ENCODE measurements around the gene BCAN.
A peak's percentile ranks its signal among the peaks of the same experiment; 100 is the strongest.
"Not testable (repeated sequence)": the region's sequence is repeated elsewhere in the genome, so short reads cannot be mapped to it uniquely, and the experiment has no call there.

The BCAN gene

GRCh38 chr1:156616463-156616862 lies 25.5 kb upstream of the BCAN start:
- DNase-seq = no peak

GRCh38 chr1:156618853-156619581 lies 22.9 kb upstream of the BCAN start, which contains the start of gene HAPLN2:
HAPLN2 (plus strand) TSS chr1:156619415; CDS start chr1:156623491, 4,076 bp downstream.
- no peak for DNase-seq

- DNase-seq = no peak
Observed at GRCh38 chr1:156619582-156619955, 22.3 kb upstream of the BCAN start.

GRCh38 chr1:156622581-156623297 lies 19.2 kb upstream of the BCAN start:
- DNase-seq = no peak

- DNase-seq = peak in 1 of 5 experiments; percentile 42
Observed at GRCh38 chr1:156623946-156624813, 17.7 kb upstream of the BCAN start.

- no peak for DNase-seq
Observed at GRCh38 chr1:156624814-156625435, 17.0 kb upstream of the BCAN start.

- peak; percentile 43 to 55 (median 46) for DNase-seq
Observed at GRCh38 chr1:156625436-156626078, 16.4 kb upstream of the BCAN start.

GRCh38 chr1:156626079-156626438 lies 15.9 kb upstream of the BCAN start:
- DNase-seq = no peak

GRCh38 chr1:156627313-156627880 lies 14.5 kb upstream of the BCAN start:
- DNase-seq = no peak

- DNase-seq = no peak
Observed at GRCh38 chr1:156629823-156630449, 12.0 kb upstream of the BCAN start.

GRCh38 chr1:156631152-156631551 lies 10.8 kb upstream of the BCAN start:
- not testable (repeated sequence) for DNase-seq

- no peak for DNase-seq
Observed at GRCh38 chr1:156632355-156632754, 9.6 kb upstream of the BCAN start.

- DNase-seq = no peak
Observed at GRCh38 chr1:156638189-156638985, 3.5 kb upstream of the BCAN start.

- DNase-seq = no peak
Observed at GRCh38 chr1:156639601-156640101, 2.3 kb upstream of the BCAN start.

GRCh38 chr1:156640842-156641706 lies 843 bp upstream of the BCAN start:
- DNase-seq = no peak

- DNase-seq = no peak
Observed at GRCh38 chr1:156642265-156643048, 540 bp downstream of the BCAN start.

GRCh38 chr1:156643049-156643777 lies 1.3 kb downstream of the BCAN start:
- DNase-seq = no peak

- DNase-seq = peak in 1 of 5 experiments; percentile 81
Observed at GRCh38 chr1:156643778-156644092, 1.8 kb downstream of the BCAN start.
